ENCODE measurements around the gene PRKCA. TPM values are rescaled to one million over a fixed set of nuclear protein-coding genes. Genes with fewer than 3 reads are reported as not detected.

Gene PRKCA
- total and polyA plus RNA-seq, 2 of the 13 experiments (the other 11 are each of a cell fraction or from before 2014, with no cell fraction given): 18.5 to 21.5 TPM

GRCh38 chr17:66301864-66302741, at the start of gene PRKCA (continued):
- peak; percentile 53 for TF ChIP-seq ARID4A (CRISPR knock-in tag; IDR thresholded peaks at IDR 0.05; ENCODE audit: borderline replicate concordance)
- TF ChIP-seq KDM4B (CRISPR knock-in tag; IDR thresholded peaks at IDR 0.05): 0 out of 2 replicates have a peak, but pooled peaks have one; percentile 9
- TF ChIP-seq NFAT5 (CRISPR knock-in tag; IDR thresholded peaks at IDR 0.05): 0 out of 2 replicates have a peak, but pooled peaks have one; percentile 8
- no peak; the same call in 1 of the 2 replicates for TF ChIP-seq HOXA3 (CRISPR knock-in tag; IDR thresholded peaks at IDR 0.05)
- TF ChIP-seq HBP1 (CRISPR knock-in tag; IDR thresholded peaks at IDR 0.05; ENCODE audit: low read depth): no peak
- TF ChIP-seq ZNF331 (CRISPR knock-in tag; IDR thresholded peaks at IDR 0.05): 0 out of 2 replicates have a peak, but pooled peaks have one; percentile 41
- peak; percentile 80; the same call in 1 of the 2 replicates for TF ChIP-seq SIN3A (IDR thresholded peaks at IDR 0.05; ENCODE audit: borderline replicate concordance, low read depth, low read length)
- no peak for TF ChIP-seq BCLAF1 (IDR thresholded peaks at IDR 0.05)
- peak; percentile 6; the same call in 1 of the 2 replicates for TF ChIP-seq CREB3 (CRISPR knock-in tag; IDR thresholded peaks at IDR 0.05)

Data from HepG2 (cell line).